Transverse colon (tissue), 4 donors: ENCODE results near the gene RSRC1. TPM values are rescaled to one million over a fixed set of nuclear protein-coding genes. Genes with fewer than 3 reads are reported as not detected.
"Not testable (repeated sequence)": the region's sequence is repeated elsewhere in the genome, so short reads cannot be mapped to it uniquely, and the experiment has no call there.

Experiments used
- DNase-seq: peaks from one replicate; pipeline ENCODE4 v3.0.0-alpha.2; 2019
- H3K27ac ChIP-seq, 4 donors: fragments of 200-600 bp; sonication (generic); 2 replicates each; pipeline ENCODE4 v1.5.1; 2016 to 2018; ENCODE audit warnings: inconsistent platforms in 4 of 4
- H3K27me3 ChIP-seq: fragments of 200-600 bp; sonication (generic); 2 replicates; pipeline ENCODE4 v1.5.1; 2017; ENCODE audit warnings: inconsistent platforms
- H3K36me3 ChIP-seq, 4 donors: fragments of 200-600 bp; sonication (generic); 2 replicates each; pipeline ENCODE4 v1.5.1; 2017 to 2019; ENCODE audit warnings: inconsistent platforms in 4 of 4
- H3K4me1 ChIP-seq, 4 donors: fragments of 200-600 bp; sonication (generic); 2 replicates each; pipeline ENCODE4 v1.5.1; 2017 to 2020; ENCODE audit warnings: inconsistent platforms in 4 of 4
- H3K4me3 ChIP-seq, 4 donors: fragments of 200-600 bp; sonication (generic); 1 replicate in 1 of 4; 2 replicates in 3 of 4; pipeline versions ENCODE4 v1.5.1 to v1.6.1; 2017 to 2019; ENCODE audit warnings: inconsistent platforms in 4 of 4
- H3K9me3 ChIP-seq, 2 donors: fragments of 200-600 bp; sonication (generic); 2 replicates each; pipeline ENCODE4 v1.5.1; 2017 to 2019; ENCODE audit warnings: inconsistent platforms in 2 of 2
- CTCF ChIP-seq, 5 experiments: fragments of 200-600 bp in 3 of 5; fragments of 450-650 bp in 2 of 5; sonication (generic) in 3 of 5; IDR thresholded peaks; 1 replicate in 2 of 5; 2 replicates in 3 of 5; pipeline ENCODE4 v1.5.1; 2016 to 2017; ENCODE audit warnings: antibody characterized with exemption in 5 of 5, inconsistent platforms in 3 of 5, mild to moderate bottlenecking in 2 of 5, moderate library complexity in 1 of 5
- EP300 ChIP-seq: sonication (generic); formaldehyde crosslinking; IDR thresholded peaks from one replicate; pipeline ENCODE4 v1.6.1; 2017; ENCODE audit warnings: antibody characterized with exemption, low read depth
- POLR2A ChIP-seq: fragments of 450-650 bp; IDR thresholded peaks from one replicate; pipeline ENCODE4 v1.6.1; 2016; ENCODE audit warnings: antibody characterized with exemption, mild to moderate bottlenecking, moderate library complexity
- POLR2AphosphoS5 ChIP-seq, 3 donors: sonication (generic); formaldehyde crosslinking; IDR thresholded peaks; one replicate each; pipeline ENCODE4 v1.6.1; 2016; ENCODE audit warnings: antibody characterized with exemption in 3 of 3
- WGBS, 2 donors: methylation state at CpG; one replicate each; pipeline ENCODE4 v1.1.5; 2018; ENCODE audit warnings: low coverage in 1 of 2; 5-methylcytosine and 5-hydroxymethylcytosine counted together
- in situ Hi-C, 4 donors: fragments of 200-750 bp; cut with MboI; loops; one replicate each; pipeline versions ENCODE4 v1.15.0 to v1.15.1; 2017; ENCODE audit warnings: low sequenced_read_pairs in 3 of 4, low pct_ligation_motif_present in 1 of 4, low pct_unique_long_range_greater_than_20kb in 1 of 4
- intact Hi-C: fragments of 100-400 bp; cut with DNase I; formaldehyde crosslinking; loops from one replicate; pipeline ENCODE4 v1.15.1; 2023; ENCODE audit warnings: low total_unique reads
- total RNA-seq, 4 donors: library from RNA; depleted of rRNA; stranded (reverse); fragments of >200 nt; gene quantifications; one replicate each; pipeline ENCODE4 v1.1.0, GENCODE V29; 2016

RSRC1 gene
- total RNA-seq, 4 donors from 2014 or later, result 5.6 to 65.1 (median 37.1) TPM

- TF ChIP-seq POLR2A (no peak), EP300 (no peak), CTCF (IDR thresholded peaks at IDR 0.05) (no peak), POLR2AphosphoS5 (IDR thresholded peaks at IDR 0.05) (no peak)
- no peaks in the 10 kb centered on the region for H3K4me1 ChIP-seq
- intact Hi-C loops (no loop called here), in situ Hi-C loops (no loop called here)
- H3K9me3 ChIP-seq, result no peaks in the 10 kb centered on the region
- no peak for DNase-seq
- no peaks in the 10 kb centered on the region for H3K36me3 ChIP-seq
- H3K27ac ChIP-seq, result no peak overlapping the region
- H3K4me3 ChIP-seq, result no peak overlapping the region
- no peaks in the 10 kb centered on the region for H3K27me3 ChIP-seq
These were observed 202.8 kb downstream of the RSRC1 start for GRCh38 chr3:158312560-158313141.

GRCh38 chr3:158313338-158313927 lies 203.5 kb downstream of the RSRC1 start:
- H3K27ac ChIP-seq, result no peak overlapping the region
- no peaks in the 10 kb centered on the region for H3K27me3 ChIP-seq
- 33 to 66% methylated on average over 3 of the region's 3 CpGs for WGBS, 2 donors
- TF ChIP-seq EP300 (no peak), CTCF (IDR thresholded peaks at IDR 0.05) (peak in 3 of 5 experiments; percentile 9 to 16 (median 9))
- in situ Hi-C loops (no loop called here), intact Hi-C loops (no loop called here)
- no peaks in the 10 kb centered on the region for H3K36me3 ChIP-seq
- H3K9me3 ChIP-seq, result no peaks in the 10 kb centered on the region
- DNase-seq, result no peak
- H3K4me3 ChIP-seq, result no peak overlapping the region
- H3K4me1 ChIP-seq, result no peaks in the 10 kb centered on the region

- Histone ChIP-seq H3K4me3 (no peak overlapping the region), H3K9me3 (no peaks in the 10 kb centered on the region), H3K36me3 (no peaks in the 10 kb centered on the region), H3K27me3 (no peaks in the 10 kb centered on the region), H3K4me1 (no peaks in the 10 kb centered on the region), H3K27ac (no peak overlapping the region)
- 82 to 93% methylated on average over 6 of the region's 6 CpGs for WGBS, 2 donors
- in situ Hi-C loops (no loop called here), intact Hi-C loops (no loop called here)
- DNase-seq, result no peak
- no peak for TF ChIP-seq EP300
- no peak for TF ChIP-seq POLR2A
- no peak for TF ChIP-seq POLR2AphosphoS5 (IDR thresholded peaks at IDR 0.05)
- no peak for TF ChIP-seq CTCF (IDR thresholded peaks at IDR 0.05)
These were observed 204.8 kb downstream of the RSRC1 start for GRCh38 chr3:158314426-158315357.

GRCh38 chr3:158329696-158330441 lies 220.0 kb downstream of the RSRC1 start:
- in situ Hi-C loops, H3K4me1 ChIP-seq, H3K27ac ChIP-seq, DNase-seq, H3K9me3 ChIP-seq, H3K36me3 ChIP-seq, intact Hi-C loops, H3K27me3 ChIP-seq: not testable (repeated sequence)
- H3K4me3 ChIP-seq, result peak overlapping the region in 3 of 4 donors; percentile 9 to 27 (median 23)
- 62 to 88% methylated on average over 4 to 21 of the region's 21 CpGs for WGBS, 2 donors
